GM20431 (cell line): ENCODE results near the gene HADHB.
"Not testable (repeated sequence)": the region's sequence is repeated elsewhere in the genome, so short reads cannot be mapped to it uniquely, and the experiment has no call there.

Experiments used
- in situ Hi-C: fragments of 300-500 bp; cut with MseI, MboI; formaldehyde crosslinking; loops from one replicate; pipeline ENCODE4 v1.15.0; 2020; ENCODE audit warnings: low sequenced_read_pairs; ENCODE audit not compliant: unreplicated experiment

HADHB gene

DNA sequence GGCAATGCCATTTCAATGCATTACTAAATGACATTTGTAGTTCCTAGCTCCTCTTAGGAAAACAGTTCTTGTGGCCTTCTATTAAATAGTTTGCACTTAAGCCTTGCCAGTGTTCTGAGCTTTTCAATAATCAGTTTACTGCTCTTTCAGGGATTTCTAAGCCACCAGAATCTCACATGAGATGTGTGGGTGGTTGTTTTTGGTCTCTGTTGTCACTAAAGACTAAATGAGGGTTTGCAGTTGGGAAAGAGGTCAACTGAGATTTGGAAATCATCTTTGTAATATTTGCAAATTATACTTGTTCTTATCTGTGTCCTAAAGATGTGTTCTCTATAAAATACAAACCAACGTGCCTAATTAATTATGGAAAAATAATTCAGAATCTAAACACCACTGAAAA, 45.3 kb downstream of the HADHB start:
- in situ Hi-C loops: no loop called here

DNA sequence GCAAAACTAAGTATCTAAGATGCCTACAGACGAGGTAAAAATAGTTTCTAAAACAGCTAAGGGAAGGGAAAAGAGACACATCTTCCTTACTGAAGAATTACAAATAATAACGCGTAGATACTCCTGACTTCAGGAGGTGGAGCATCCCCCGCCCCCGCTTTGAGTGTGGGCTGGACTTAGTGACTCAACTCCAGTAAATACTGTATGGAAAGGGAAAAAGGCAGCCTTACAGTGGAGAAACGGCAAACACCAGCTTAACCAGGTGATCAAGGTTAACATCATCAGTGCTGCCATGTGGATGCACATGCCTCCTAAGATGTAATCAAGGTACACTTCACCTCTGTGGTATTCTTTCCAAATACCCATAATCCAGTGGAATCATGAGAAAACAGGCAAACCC, 47.9 kb downstream of the HADHB start:
- in situ Hi-C loops: no loop called here

DNA sequence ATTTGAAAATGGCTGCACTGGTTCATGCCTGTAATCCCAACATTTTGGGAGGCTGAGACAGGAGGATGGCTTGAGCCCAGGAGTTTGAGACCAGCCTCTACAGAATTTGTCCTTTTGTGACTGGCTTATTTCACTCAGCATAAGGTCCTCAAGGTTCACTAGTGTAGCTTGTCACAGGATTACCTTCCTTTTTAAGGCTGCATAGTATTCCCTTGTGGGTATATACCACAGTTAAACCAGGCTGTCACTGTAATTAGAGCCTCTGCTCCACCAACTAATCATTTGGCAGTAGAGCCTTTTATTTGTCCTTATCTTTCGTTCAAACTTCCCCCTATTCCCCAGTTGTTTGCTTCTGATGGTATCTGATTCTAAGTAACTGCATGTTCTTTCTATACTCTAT, 50.8 kb downstream of the HADHB start:
- in situ Hi-C loops: no loop called here

DNA sequence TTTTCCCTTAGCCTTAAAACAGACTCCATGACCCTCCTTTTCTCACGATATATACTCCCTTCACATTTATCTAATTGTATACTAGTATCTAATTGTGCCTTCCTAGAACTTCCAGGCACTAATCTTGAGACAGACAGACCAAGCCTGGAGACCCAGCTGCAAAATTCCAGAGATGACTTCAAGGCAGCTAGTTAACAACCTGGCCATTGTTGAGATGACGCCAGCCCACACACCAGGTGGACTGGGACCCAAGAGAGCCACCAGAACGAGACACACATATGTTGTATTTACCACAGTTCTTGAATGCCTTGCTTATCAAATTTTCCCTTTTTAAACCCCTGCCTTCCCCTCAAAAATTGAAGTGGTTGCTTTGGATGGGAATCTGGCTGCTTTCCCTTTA, 52.3 kb downstream of the HADHB start:
- in situ Hi-C loops: no loop called here

DNA sequence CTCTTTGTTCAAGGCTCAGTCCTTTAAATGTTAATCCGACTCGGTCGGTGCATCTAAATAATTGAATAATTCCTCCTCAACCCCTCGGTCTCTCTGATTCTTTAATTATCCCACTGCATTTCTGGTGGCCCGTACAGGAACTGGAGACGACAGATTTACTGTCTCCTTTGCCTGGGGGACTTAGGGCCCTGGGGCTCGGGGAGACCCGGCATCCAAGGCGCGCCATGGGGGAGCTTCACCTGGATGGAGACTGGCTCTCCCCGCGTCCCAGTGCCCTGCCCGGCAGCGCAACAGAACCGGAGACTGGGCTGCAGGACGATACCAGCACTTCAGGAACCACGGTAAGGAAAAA, 53.5 kb downstream of the HADHB start:
- in situ Hi-C loops: no loop called here

DNA sequence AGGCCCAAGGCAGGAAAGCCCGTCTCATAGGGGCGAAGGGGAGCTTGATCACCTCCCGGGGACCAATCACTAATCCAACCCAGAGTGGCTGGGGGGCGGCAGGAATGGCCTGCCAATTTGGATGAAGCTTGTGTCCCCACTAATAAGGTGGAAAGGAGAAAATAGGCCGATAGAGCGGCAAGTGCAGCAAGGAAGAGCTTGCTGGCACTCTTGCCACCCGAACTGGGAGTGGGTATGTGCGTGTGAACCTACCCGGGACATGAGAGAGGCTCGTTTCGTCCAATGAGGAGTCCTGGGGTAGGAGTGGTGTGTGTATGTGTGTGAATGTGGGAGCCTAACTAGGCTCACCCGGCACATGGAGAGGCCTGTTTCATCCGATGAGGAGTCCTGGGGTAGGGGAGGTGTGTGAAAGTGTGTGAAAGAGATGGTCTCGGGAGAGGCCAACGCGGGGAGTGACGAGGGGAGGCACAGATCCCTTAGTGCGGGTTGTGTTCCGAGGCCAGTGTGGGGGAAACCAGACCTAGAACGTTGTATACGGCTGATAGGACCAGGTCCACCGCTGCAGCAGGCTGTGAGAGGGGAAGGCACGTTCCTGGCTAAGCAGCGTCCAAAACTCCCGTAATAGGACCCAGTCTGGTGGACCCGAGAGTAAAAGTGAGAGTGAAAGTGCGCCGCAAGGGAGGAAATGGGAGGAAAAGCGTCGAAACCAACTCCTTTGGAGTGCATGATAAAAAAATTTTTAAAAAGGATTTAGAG, 54.1 kb downstream of the HADHB start:
- in situ Hi-C loops: no loop called here

DNA sequence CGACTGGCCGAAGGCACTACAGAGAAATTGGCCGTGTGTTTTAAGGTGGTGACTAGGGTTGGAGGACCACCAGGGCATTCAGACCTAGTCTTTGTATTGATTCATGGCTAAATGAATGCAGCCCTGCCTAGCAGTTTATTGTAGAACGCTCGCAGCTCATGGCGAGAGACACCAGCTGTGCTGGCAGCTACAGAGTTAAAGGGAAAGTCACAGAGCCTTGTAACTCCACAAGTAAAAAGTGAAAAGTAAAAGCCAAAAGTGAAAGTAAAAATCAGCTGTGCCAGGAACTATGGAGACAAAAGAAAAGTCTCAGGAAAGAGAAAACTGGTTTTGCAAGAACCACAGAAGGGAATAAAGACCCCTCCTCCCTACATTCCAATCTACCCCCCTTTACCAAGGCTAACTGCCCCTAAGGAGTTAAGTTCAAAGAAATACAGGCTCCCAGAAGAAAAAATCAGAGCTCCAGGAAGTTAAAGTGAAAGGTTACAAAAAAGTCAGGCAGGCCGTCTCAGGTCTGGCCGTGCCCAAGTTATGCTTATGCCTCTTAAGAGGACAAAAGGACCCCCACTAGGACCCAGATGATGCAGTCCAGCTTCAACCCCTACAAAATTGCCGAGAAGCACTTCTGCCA, 54.8 kb downstream of the HADHB start:
- in situ Hi-C loops: no loop called here

DNA sequence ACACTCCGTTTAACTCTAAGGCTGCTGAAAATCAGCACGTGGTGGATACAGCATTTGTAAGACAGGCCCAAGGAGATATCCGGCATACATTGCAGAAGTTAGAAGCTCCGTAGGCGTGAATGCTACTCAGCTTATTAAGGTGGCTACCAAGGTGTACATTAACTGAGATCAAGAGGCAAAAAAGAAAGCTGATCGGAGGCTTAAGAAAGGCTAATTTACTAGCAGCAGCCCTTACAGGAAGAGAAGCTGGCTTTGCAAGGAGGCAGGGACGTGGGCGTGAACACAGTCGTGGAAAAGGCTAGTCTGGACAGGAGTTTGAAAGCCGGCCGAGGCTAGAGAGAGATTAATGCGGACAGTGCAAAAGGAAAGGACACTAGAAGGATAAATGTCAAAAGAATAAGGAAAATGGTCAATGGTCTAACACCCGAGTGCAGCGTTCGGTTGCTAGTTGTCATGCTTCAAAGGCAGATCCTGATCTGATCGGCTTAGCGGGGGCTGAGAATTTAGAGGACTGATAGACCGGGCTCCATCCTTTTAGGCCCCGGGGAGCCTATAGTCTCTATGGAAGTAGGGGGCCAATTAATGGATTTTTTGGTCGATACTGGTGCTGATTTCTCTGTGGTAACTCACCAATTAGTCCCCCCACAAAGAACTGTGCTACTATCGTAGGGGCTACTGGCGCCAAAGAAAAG, 55.6 kb downstream of the HADHB start:
- in situ Hi-C loops: no loop called here

DNA sequence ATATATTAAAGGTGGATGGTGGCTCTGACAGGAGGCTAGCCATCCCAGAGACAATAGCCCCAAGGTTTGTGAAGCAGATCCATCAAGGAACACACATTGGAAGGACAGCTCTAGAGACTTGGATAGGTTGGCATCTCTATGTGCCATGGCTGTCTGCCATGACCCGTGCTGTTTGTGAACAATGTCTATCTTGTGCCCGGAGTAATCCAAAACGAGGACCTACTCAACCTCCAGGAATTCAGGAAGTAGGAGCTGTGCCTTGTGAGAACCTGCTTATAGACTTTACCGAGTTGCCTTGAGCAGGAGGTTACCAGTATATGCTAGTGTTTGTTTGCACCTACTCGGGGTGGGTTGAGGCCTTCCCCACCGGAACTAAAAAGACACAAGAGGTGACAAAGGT, 58.1 kb downstream of the HADHB start:
- in situ Hi-C loops: no loop called here

DNA sequence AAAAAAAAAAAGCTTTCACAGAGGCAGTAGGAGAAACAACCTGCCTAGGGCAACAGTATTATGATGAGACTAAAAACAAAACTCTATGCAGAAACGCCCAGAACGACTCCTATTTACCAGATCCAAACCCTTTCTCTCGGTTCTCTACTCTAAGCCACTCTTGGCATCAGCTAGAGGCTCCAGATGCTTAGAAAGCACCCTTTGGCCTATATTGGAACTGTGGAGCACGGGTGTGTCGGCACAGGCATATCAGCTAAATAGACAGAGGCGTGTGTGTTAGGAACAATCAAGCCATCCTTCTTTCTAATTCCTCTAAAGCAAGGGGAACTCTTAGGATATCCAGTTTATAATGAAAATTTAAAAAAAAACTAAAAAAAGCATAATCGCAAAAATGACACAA, 60.4 kb downstream of the HADHB start:
- in situ Hi-C loops: not testable (repeated sequence)

DNA sequence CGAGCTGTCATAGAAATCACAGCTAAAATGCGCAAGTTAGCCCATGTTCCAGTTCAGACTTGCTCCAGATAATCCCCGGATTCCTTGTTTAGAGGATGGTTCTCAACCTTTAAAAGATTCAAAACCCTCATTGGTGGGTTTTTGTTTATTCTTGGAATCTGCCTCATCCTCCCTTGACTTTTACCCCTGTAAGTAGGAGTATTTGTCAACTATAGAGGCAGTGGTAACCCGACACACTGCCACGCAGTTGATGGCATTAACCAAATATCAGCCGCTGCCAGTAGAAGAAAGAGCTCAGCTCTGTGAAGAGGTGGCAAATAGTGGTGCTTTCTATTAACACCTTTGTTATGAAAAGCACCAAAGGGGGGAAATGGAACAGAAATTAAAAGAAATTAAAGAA, 60.8 kb downstream of the HADHB start:
- in situ Hi-C loops: no loop called here

DNA sequence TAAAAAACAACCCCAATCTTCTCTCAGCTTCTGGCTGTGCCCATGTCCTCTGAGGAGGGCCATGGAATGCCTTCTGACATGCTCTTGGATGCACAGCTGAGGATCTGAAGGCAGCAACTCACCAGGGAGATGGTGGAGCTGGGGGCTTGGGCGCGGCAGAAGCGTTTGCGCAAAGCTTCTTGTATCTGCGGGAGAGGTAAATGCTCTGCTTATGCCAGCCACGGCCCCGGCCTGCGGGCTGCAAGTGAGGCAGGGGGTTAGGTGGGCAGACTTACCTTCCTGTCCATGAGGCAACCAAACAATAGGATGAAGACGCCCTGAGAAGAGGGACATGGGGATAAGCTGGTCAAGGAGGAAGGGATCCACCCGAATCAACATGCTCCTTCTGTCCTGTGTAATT, 65.2 kb downstream of the HADHB start:
- in situ Hi-C loops: no loop called here

DNA sequence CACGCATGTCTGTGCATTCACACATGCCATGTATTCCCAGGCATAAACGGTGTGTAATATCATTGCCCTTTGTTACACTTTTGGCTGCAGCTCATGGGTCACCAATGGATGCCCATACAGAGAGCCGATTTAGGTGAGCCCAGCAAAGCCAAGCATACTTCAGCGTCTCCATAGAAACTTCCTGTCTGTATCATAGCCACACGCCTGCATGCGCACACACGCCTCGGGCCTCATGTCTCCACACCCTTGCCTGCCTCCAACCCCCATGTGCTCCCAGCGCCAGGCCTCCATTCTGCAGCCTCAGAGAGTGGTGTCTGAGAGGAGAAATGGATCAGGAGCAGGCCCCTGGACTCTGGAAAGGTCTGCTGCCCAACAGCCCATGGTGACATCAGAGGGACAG, 67.7 kb downstream of the HADHB start:
- in situ Hi-C loops: no loop called here

DNA sequence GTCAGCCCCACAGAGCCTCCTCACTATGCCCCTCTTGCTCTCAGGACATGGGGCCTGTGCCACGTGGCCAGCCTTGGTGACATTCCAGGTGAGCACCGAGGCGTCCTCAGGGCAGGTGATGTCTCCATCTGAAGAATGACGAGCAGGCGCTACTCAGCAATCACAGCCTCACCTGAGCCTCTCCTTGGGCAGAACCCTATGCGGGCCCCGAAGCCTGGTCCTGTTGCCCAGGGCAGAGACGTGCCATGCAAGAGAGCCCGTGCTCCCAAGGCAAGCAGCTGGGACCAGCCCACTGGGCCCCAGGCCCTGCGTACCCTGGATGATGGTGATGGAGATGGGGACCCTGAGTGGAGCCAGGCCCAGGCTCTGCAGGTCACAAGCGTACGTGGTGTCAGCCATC, 68.7 kb downstream of the HADHB start:
- in situ Hi-C loops: no loop called here

DNA sequence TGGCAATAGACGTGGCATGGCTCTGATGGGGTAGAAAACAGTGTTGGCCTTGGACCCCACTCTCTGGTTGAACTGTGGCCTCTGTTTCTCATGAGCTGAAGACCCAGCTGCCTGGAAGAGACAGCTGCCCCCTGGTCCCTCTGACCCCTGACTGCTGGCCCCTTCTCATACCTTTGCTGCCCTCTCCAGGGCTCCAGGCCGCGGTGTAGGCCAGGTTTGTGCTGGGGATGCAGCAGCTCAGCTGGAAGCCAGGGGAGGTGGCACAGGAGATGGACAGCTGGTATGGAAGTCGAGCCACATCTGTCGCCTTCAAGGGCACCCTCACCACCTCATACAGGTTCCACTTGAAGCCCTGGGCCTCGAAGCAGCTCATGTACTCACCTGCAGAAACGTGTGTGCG, 69.5 kb downstream of the HADHB start:
- in situ Hi-C loops: no loop called here

DNA sequence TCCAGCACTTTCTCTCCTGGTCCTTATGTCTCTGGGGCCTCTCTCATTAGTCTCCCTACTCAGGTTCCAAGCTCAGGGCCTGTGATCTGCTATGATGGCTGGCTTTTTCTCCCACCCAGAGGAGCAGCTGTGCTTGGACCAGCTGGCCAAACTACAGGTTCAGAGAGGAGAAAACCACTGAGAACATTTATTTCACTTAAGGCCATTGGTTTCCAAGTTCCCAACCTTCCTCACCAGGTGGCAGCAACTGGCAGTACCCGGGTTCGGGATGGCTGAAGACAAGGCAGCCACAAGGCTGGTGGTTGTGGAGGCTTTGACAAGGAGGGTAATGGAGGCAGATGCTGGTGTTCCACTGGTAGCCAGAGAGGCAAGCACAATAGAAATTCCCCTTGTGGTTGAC, 71.3 kb downstream of the HADHB start:
- in situ Hi-C loops: no loop called here

DNA sequence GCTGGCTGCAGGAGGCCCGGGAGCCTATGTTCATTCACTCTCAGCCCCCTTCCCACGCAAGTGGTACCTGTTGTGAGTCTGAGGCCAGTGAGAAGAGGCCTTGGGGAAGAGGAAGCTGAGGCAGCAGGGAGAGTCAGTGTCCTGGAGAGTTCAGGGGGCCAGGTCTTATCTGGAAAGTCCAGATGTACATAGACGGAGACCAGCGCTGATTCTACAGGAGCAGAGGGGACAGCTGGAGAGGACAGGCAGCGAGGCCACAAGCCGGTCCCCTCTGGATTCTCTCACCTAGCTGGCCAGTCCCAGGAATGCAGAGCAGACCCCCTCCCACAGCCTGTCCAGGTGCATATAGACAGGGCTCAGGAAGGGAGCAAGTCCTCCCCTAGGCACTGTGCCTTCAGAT, 72.1 kb downstream of the HADHB start:
- in situ Hi-C loops: no loop called here

DNA sequence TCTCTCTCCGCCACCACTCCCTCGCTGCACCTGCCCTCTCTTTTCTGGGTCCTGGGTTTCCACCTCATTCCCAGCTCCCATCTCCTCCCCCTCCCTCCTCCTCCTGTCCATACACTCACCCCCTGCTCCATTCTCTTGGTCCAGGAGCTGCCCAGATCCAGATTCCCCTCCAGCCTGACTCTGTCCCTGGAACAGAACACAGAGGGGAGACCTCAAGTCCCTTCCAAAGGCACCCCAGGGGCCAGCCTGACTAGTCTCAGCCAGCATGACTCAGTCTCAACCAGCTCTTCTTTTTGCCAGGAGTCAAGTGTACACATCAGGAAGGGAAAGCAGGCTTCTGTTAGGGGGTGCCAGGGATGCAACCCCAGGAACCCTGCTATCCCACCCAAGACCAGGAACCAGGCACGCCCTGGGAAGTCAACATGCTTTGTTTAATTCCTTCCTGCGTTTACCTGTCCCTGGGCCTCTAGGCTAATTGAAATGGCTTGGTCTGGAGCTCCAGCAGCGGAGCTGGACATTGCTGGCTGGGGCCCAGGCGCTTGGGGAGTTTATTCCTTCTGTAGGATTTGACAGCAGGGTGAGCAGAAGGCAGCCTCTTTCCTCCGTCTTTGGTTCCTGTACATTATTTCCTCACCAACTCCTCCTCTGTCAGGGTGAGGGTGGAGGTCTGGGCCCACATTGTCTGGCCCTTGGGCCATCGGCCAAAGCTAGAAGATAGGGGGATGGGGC, 72.8 kb downstream of the HADHB start:
- in situ Hi-C loops: no loop called here

DNA sequence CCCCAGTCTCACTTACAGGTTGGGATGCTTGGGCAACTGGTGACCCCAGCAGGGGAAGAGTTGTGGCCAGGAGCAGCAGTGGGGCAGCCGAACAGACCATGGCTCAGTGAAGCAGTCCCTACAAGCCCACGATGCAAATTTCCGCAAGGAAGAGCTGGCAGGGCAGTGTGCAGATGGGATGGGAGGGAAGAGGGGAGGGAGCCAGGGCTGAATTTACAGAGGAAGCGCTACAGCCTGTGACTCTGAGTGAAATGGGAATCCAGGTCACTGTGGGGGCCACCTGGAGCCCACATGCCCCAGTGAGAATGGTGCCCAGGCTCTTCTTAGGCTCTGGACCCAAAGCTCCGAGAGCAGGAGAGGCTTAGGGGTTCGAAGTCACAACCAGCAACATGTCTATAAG, 74.2 kb downstream of the HADHB start:
- in situ Hi-C loops: no loop called here

DNA sequence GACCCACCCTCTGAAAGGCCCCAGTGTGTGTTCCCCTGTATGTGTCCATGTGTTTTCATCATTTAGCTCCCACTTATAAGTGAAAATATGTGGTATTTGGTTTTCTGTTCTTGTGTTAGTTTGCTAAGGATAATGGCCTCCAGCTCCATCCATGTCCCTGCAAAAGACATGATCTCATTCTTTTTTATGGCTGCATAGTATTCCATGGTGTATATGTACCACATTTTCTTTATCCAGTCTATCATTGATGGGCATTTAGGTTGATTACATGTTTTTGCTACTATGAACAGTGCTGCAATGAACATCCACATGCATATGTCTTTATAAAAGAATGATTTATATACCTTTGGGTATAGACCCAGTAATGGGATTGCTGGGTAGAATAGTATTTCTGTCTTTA, 79.7 kb downstream of the HADHB start:
- in situ Hi-C loops: not testable (repeated sequence)

DNA sequence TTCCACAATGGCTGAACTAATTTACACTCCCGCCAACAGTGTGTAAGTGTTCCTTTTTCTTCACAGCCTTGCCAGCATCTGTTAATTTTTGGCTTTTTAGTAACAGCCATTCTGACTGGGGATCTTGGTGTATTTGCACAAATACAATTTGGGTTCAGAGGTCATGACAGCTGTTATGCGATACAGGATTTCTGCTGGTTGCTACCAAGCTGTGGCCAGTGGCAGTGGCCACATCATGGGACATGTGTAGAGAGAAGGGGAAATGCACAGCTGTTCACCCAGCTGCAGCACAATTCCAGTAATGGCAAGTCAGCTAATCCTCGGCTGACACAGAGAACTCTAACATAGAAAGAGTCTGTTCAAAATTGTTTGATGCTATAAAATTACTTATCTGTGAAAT, 80.2 kb downstream of the HADHB start:
- in situ Hi-C loops: no loop called here
